Measurements from ENCODE around the gene UBA52.

DNA sequence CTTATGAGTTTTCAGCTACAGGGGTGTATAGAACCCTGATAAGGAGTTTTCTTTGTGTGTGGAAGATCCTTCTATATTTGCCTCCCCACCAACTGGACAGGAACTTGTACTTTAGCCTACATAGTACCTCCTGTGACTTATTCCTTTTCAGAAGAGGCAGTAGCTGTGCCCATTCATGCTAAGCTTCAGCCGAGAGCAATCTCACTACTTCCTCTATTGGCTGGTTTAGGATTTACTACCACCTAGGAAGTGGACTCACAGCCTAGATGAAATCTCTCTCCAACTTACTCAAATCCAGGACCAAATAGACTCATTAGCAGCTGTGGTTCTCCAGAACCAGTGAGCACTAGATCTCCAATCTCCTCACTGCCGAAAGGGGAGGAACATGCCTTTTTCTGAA lies 14.6 kb downstream of the UBA52 start:
- no peak for TF ChIP-seq CTCF (conservative IDR thresholded peaks at IDR 0.05 in 1 of 2, IDR thresholded peaks at IDR 0.05 in 1 of 2; ENCODE audit: extremely low read depth in 1 of 2, insufficient read depth in 1 of 2, low read depth in 1 of 2, low read length in 2 of 2)
- no peak for TF ChIP-seq EZH2 (IDR thresholded peaks at IDR 0.05; ENCODE audit: borderline replicate concordance, low read length)
